SK-N-SH treated with all-trans-retinoic acid at 6 μM for 48 hours (cell line): ENCODE data around the gene ZFP3.

ENCODE experiments used
- ATAC-seq: fragments of 200-7000 bp; cut with Tn5 transposase; 3 replicates; pipeline ENCODE4 v1.9.1; 2020; ENCODE audit warnings: mild to moderate bottlenecking, moderate library complexity
- ARNTL ChIP-seq: fragments of 450-650 bp; formaldehyde crosslinking; IDR thresholded peaks from 2 replicates; pipeline ENCODE4 v1.5.0; 2020; ENCODE audit warnings: low read depth, mild to moderate bottlenecking, moderate library complexity, borderline replicate concordance
- BACH2 ChIP-seq: fragments of 250-450 bp; sonication (Bioruptor Pico); IDR thresholded peaks from 2 replicates; pipeline ENCODE4 v1.9.0; 2021; ENCODE audit warnings: mild to moderate bottlenecking, borderline replicate concordance
- CREB5 ChIP-seq: fragments of 250-450 bp; sonication (Bioruptor Pico); IDR thresholded peaks from 2 replicates; pipeline ENCODE4 v1.5.1; 2020; ENCODE audit warnings: low read depth, mild to moderate bottlenecking, moderate library complexity
- CSDC2 ChIP-seq: fragments of 250-450 bp; sonication (Bioruptor Pico); IDR thresholded peaks from 2 replicates; pipeline ENCODE4 v1.5.0; 2020; ENCODE audit warnings: mild to moderate bottlenecking, moderate library complexity
- CSRNP3 ChIP-seq: fragments of 250-450 bp; sonication (Bioruptor Pico); IDR thresholded peaks from 2 replicates; pipeline ENCODE4 v1.5.1; 2021; ENCODE audit warnings: mild to moderate bottlenecking, moderate library complexity
- ESRRG ChIP-seq: fragments of 250-450 bp; sonication (Bioruptor Pico); IDR thresholded peaks from 2 replicates; pipeline ENCODE4 v1.6.1; 2021; ENCODE audit warnings: mild to moderate bottlenecking
- GLIS3 ChIP-seq: fragments of 250-450 bp; sonication (Bioruptor Pico); IDR thresholded peaks from 2 replicates; pipeline ENCODE4 v1.5.0; 2020; ENCODE audit warnings: mild to moderate bottlenecking, moderate library complexity
- ISL1 ChIP-seq: fragments of 250-450 bp; sonication (Bioruptor Pico); IDR thresholded peaks from 2 replicates; pipeline ENCODE4 v2.1.2; 2022; ENCODE audit warnings: mild to moderate bottlenecking, moderate library complexity
- OSR1 ChIP-seq: fragments of 250-450 bp; sonication (Bioruptor Pico); IDR thresholded peaks from 2 replicates; pipeline ENCODE4 v1.8.0; 2022; ENCODE audit warnings: moderate library complexity, mild to moderate bottlenecking, inconsistent platforms
- PATZ1 ChIP-seq: fragments of 250-450 bp; sonication (Bioruptor Pico); IDR thresholded peaks from 2 replicates; pipeline ENCODE4 v1.8.0; 2020; ENCODE audit warnings: mild to moderate bottlenecking, moderate library complexity, borderline replicate concordance
- PPARA ChIP-seq: fragments of 250-450 bp; sonication (Bioruptor Pico); IDR thresholded peaks from 2 replicates; pipeline ENCODE4 v1.5.0; 2020; ENCODE audit warnings: mild to moderate bottlenecking, borderline replicate concordance
- RARB ChIP-seq: fragments of 250-450 bp; sonication (Bioruptor Pico); IDR thresholded peaks from 2 replicates; pipeline ENCODE4 v1.8.0; 2021; ENCODE audit warnings: mild to moderate bottlenecking, moderate library complexity
- SNAI2 ChIP-seq: fragments of 250-450 bp; sonication (Bioruptor Pico); IDR thresholded peaks from 2 replicates; pipeline ENCODE4 v1.5.0; 2020; ENCODE audit warnings: mild to moderate bottlenecking, moderate library complexity
- TCF4 ChIP-seq: fragments of 250-450 bp; sonication (Bioruptor Pico); IDR thresholded peaks from 2 replicates; pipeline ENCODE4 v1.8.0; 2021; ENCODE audit warnings: mild to moderate bottlenecking, moderate library complexity, borderline replicate concordance
- TOX ChIP-seq: fragments of 250-450 bp; sonication (Bioruptor Pico); IDR thresholded peaks from 2 replicates; pipeline ENCODE4 v1.8.0; 2021; ENCODE audit warnings: mild to moderate bottlenecking, moderate library complexity, borderline replicate concordance
- TSHZ2 ChIP-seq: fragments of 250-450 bp; sonication (Bioruptor Pico); IDR thresholded peaks from 2 replicates; pipeline ENCODE4 v1.5.0; 2020; ENCODE audit warnings: mild to moderate bottlenecking, moderate library complexity
- ZC3H10 ChIP-seq: fragments of 250-450 bp; sonication (Bioruptor Pico); IDR thresholded peaks from 2 replicates; pipeline ENCODE4 v1.5.1; 2021; ENCODE audit warnings: mild to moderate bottlenecking, moderate library complexity
- ZFP3 ChIP-seq: fragments of 250-450 bp; sonication (Bioruptor Pico); IDR thresholded peaks from 2 replicates; pipeline ENCODE4 v1.5.0; 2020; ENCODE audit warnings: mild to moderate bottlenecking, moderate library complexity
- ZFP30 ChIP-seq: fragments of 450-650 bp; formaldehyde crosslinking; IDR thresholded peaks from 2 replicates; pipeline ENCODE4 v1.5.0; 2022; ENCODE audit warnings: mild to moderate bottlenecking, moderate library complexity
- ZNF565 ChIP-seq: fragments of 450-650 bp; formaldehyde crosslinking; conservative IDR thresholded peaks from 2 replicates; pipeline ENCODE4 v1.5.0; 2020; ENCODE audit warnings: low read depth, mild to moderate bottlenecking, moderate library complexity
- ZNF70 ChIP-seq: fragments of 450-650 bp; formaldehyde crosslinking; IDR thresholded peaks from 2 replicates; pipeline ENCODE4 v1.5.0; 2020; ENCODE audit warnings: mild to moderate bottlenecking, moderate library complexity

The ZFP3 gene

GRCh38 chr17:5096731-5097100, 18.4 kb downstream of the ZFP3 start:
- TF ChIP-seq TOX: no peak
- no peak for TF ChIP-seq ZNF565 (CRISPR knock-in tag)
- no peak for TF ChIP-seq CREB5
- TF ChIP-seq PATZ1 (CRISPR knock-in tag): no peak
- TF ChIP-seq ESRRG (CRISPR knock-in tag): no peak
- TF ChIP-seq TSHZ2 (CRISPR knock-in tag): no peak
- TF ChIP-seq CSRNP3 (CRISPR knock-in tag): no peak
- TF ChIP-seq ZFP3 (CRISPR knock-in tag): no peak
- TF ChIP-seq TCF4: no peak
- no peak for TF ChIP-seq ARNTL (CRISPR knock-in tag)
- no peak for TF ChIP-seq ISL1
- TF ChIP-seq ZFP30 (CRISPR knock-in tag): no peak
- TF ChIP-seq GLIS3 (CRISPR knock-in tag): no peak
- TF ChIP-seq PPARA (CRISPR knock-in tag): no peak
- no peak for TF ChIP-seq ZC3H10
- TF ChIP-seq BACH2 (CRISPR knock-in tag): no peak
- TF ChIP-seq SNAI2 (CRISPR knock-in tag): no peak
- no peak for TF ChIP-seq CSDC2
- no peak for TF ChIP-seq RARB (CRISPR knock-in tag)
- TF ChIP-seq ZNF70 (CRISPR knock-in tag): no peak
- no peak for ATAC-seq

- ATAC-seq: no peak
- TF ChIP-seq OSR1 (CRISPR knock-in tag): no peak
- TF ChIP-seq TCF4: no peak
- no peak for TF ChIP-seq GLIS3 (CRISPR knock-in tag)
Observed at GRCh38 chr17:5097101-5097834, 19.0 kb downstream of the ZFP3 start.

- ATAC-seq: no peak
- TF ChIP-seq RARB (CRISPR knock-in tag) (no peak), ARNTL (CRISPR knock-in tag) (no peak), ZFP30 (CRISPR knock-in tag) (no peak), GLIS3 (CRISPR knock-in tag) (no peak), ZFP3 (CRISPR knock-in tag) (no peak), ISL1 (no peak), TOX (no peak), ZC3H10 (no peak), ZNF565 (CRISPR knock-in tag) (no peak), PATZ1 (CRISPR knock-in tag) (no peak)
Observed at GRCh38 chr17:5099271-5099670, 21.0 kb downstream of the ZFP3 start.
